GM19099 (cell line): ENCODE measurements around the gene CTNND2.

Source experiments
- POLR2A ChIP-seq: IDR thresholded peaks from 3 replicates; pipeline ENCODE4 v1.6.1; 2011; ENCODE audit warnings: low read depth; ENCODE audit not compliant: insufficient read length; ENCODE audit errors: extremely low read depth

CTNND2 gene

DNA sequence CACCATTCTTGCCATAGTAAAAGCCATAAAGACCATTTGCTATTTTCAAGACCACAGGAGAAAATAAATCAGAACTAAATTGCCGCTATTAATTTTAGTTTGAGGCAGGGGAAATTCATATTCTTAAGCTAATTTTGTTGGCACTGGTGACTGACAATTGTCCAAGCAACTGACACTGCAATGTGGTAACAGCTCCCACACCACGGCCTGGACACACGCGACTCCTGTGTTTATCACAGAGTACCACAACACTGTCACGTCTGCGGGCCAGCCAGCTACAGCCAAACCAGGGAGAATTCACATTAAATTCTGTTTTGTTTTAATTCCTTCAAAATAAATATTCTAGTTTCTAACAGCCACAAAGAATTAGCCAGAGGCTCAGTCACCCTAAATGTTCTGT lies 481.9 kb downstream of the CTNND2 start:
- TF ChIP-seq POLR2A: no peak

GRCh38 chr5:11420969-11421368 lies 483.3 kb downstream of the CTNND2 start:
- TF ChIP-seq POLR2A: no peak

GRCh38 chr5:11415751-11416150 lies 488.5 kb downstream of the CTNND2 start:
- no peak for TF ChIP-seq POLR2A

GRCh38 chr5:11411621-11412020 lies 492.6 kb downstream of the CTNND2 start:
- TF ChIP-seq POLR2A: no peak

GRCh38 chr5:11407556-11408145 lies 496.6 kb downstream of the CTNND2 start:
- TF ChIP-seq POLR2A: no peak

- no peak for TF ChIP-seq POLR2A
These were observed 503.9 kb downstream of the CTNND2 start for GRCh38 chr5:11400316-11400715.

- no peak for TF ChIP-seq POLR2A
These were observed 505.5 kb downstream of the CTNND2 start for GRCh38 chr5:11398728-11399127.

- no peak for TF ChIP-seq POLR2A
These were observed 506.7 kb downstream of the CTNND2 start for GRCh38 chr5:11397549-11397948.

GRCh38 chr5:11396917-11397316 lies 507.3 kb downstream of the CTNND2 start:
- no peak for TF ChIP-seq POLR2A

DNA sequence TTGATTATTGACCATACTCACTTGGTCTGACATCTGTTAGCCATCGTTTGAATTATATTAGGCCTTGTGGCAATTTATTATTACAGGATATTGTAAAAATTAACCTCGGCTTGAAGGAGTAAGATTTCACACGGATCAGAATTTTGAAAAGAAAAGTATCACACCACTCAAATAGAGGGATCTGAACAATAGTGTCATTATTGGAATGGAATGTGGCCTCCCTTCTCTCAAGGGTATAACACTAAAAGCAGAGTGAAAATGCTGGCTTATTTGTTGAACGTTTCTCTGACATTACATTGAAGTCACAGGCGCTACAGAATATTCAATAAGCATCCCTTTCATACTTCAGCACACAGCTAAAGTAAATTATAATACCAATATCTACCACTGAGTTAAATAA lies 509.3 kb downstream of the CTNND2 start:
- no peak for TF ChIP-seq POLR2A

DNA sequence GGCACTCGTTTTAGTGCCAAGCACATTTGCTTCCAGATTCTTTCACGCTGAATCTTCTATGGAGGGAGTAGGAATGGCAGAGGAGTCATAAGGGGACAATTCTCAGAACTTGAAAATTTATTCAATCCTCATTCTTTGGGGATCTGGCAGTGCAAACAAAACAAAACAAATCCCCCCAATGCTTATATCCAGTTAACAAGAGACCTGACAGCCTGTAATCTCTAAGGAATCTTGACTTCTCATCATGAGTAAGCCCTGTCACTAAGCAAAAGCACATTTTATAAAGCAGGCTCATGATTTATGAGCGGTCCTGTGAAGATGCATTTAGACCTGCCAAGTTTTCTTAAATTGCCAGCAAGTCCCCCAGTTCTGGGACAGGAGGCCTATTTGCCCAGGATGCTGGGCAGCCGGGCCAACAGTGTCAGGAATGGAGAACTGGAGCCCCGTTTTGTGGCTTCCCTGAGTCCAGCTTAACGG lies 513.9 kb downstream of the CTNND2 start:
- TF ChIP-seq POLR2A: no peak

DNA sequence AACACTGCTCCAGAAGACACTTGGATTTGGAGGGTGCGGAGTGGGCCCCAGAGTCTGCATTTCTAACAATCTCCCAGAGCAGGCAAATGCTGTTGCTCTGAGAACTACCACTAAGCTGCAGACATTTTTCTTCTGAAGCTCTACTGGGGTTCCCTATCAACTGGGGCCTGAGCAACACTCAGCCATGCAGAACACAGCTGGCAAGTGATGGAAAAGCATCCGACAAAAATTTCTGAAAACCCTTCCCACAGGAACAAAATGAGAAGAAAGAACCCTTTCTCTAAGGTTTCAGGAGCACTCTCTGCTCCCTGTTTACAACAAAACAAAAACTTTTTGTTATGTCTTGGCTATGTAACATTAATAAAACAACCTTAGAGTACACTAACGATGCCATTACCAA lies 516.9 kb downstream of the CTNND2 start:
- no peak for TF ChIP-seq POLR2A

DNA sequence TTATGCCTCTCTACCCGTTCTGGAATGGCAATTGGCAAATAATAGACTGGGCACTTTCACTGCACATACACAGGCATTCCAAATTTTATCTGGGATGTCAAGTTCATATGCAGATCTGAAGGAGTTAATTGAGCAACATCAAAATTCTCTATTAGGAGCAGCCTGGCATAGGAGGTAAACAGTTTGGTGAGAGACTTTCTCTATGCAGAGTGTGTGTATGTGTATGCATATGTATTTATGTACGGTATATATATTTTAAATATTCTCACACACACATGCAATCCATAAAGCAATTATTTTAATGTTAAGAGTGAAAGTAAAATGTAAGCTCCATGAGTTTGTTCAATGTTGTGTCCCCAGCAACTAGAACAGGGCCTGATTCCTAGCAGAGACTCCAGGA lies 517.8 kb downstream of the CTNND2 start:
- TF ChIP-seq POLR2A: no peak

- no peak for TF ChIP-seq POLR2A
These were observed 518.3 kb downstream of the CTNND2 start for GRCh38 chr5:11385901-11386293.

- TF ChIP-seq POLR2A: no peak
These were observed 518.9 kb downstream of the CTNND2 start for GRCh38 chr5:11385251-11385900.

- TF ChIP-seq POLR2A: no peak
These were observed 519.6 kb downstream of the CTNND2 start for GRCh38 chr5:11384441-11385250.
